GM13976 (cell line): Measurements from ENCODE around the gene RAB6A.

Experiments
- DNase-seq: peaks from one replicate; pipeline ENCODE4 v3.0.0; 2012; ENCODE audit warnings: low spot score
- CTCF ChIP-seq: IDR thresholded peaks from 2 replicates; pipeline ENCODE4 v1.5.1; 2012; ENCODE audit warnings: borderline replicate concordance, mild to moderate bottlenecking; ENCODE audit not compliant: insufficient read depth; ENCODE audit errors: extremely low read depth, missing control alignments, control extremely low read depth
- in situ Hi-C: fragments of 300-500 bp; cut with MboI; formaldehyde crosslinking; loops from one replicate; pipeline ENCODE4 v1.12.0; 2022; ENCODE audit warnings: low sequenced_read_pairs, mixed read lengths, inconsistent platforms; ENCODE audit not compliant: unreplicated experiment

RAB6A gene

GRCh38 chr11:73647459-73648100 is 113.3 kb downstream of the RAB6A start:
- TF ChIP-seq CTCF, result no peak
- peak; percentile 93 for DNase-seq
- in situ Hi-C loops, result no loop called here

- in situ Hi-C loops, result no loop called here
- no peak for DNase-seq
Measured at GRCh38 chr11:73645972-73646631, 114.8 kb downstream of the RAB6A start, which contains the start of gene PLEKHB1. TSS of gene PLEKHB1 (plus strand) at chr11:73646581. CDS start at chr11:73646609, 28 bp downstream.

GRCh38 chr11:73645121-73645969 is 115.5 kb downstream of the RAB6A start:
- DNase-seq, result no peak
- no peak for TF ChIP-seq CTCF
- in situ Hi-C loops, result no loop called here

More at GRCh38 chr11:73645972-73646631, 114.8 kb downstream of the RAB6A start, which contains the start of gene PLEKHB1:
- no peak for TF ChIP-seq CTCF

- in situ Hi-C loops, result no loop called here
- no peak for TF ChIP-seq CTCF
- no peak for DNase-seq
Measured at GRCh38 chr11:73641668-73642067, 119.2 kb downstream of the RAB6A start.

GRCh38 chr11:73640592-73640991 is 120.3 kb downstream of the RAB6A start:
- no peak for DNase-seq
- in situ Hi-C loops, result no loop called here
- TF ChIP-seq CTCF, result no peak

- TF ChIP-seq CTCF, result no peak
- in situ Hi-C loops, result no loop called here
- no peak for DNase-seq
Measured at GRCh38 chr11:73637012-73637411, 123.9 kb downstream of the RAB6A start.
